Activated T-helper 1 cell treated with anti-CD3 and anti-CD28 coated beads, Interleukin-2, amount 50 U/mL, for 16 hours (primary cell): Measurements from ENCODE around the gene SLC8A1.

Source experiments
- DNase-seq, 2 donors: peaks; one replicate each; pipeline ENCODE4 v3.0.0-alpha.2; 2020; ENCODE audit warnings: low read depth in 1 of 2, low spot score in 1 of 2

SLC8A1 gene

DNA sequence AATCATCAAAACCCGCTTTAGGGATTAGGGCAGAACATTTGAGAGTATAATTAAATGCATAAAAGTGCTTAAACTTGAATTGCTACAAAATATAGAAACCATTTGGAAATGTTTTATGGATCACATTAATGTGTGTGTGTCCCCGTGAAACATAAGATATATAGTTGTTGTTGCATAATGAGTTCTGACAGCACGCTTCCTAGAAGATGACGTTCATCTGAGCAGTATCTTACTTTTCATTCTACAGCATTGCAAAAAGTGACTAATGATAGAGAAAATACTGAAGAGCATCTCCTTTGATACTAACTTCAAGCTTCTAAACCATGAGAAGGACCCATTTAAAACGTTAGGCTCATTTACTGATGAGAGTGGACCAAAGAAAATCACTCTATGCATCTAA is 63.7 kb downstream of the SLC8A1 start:
- DNase-seq = no peak

DNA sequence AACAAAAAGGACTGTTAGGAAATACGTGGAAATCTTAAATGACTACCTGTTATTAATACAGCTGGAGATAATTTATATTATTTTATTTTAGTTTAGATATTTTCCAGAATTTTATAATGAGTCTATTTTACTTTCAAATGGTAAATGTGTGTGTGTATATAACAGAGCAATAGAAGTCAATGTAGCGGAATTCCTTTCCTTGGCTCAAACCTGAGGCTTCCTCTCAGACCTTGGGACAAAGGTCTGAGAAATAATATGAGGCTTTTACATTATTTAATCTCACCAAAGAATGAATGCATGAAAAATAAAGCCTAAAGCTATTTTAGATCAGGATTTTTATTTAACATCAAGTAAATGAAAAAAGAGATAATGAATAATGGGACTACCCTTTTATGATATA is 65.7 kb downstream of the SLC8A1 start:
- no peak for DNase-seq

DNA sequence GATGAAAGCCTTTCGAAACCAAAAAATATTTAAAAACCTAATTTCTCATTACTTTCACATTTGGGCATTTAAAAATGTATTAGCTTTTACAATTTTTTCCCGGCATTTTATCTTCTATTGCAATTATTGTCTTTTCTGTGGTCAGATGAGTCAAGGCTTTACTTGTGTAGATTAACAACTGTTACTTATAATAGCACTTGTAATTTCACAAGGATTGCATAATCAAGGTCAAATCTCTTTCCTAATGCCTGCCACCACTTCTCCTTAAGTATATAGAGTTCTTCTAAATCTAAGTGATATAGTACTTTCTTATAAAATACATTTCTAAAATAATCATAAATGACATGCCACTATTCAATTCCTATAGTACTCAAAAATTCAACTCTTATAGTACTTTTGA is 67.2 kb downstream of the SLC8A1 start:
- DNase-seq = no peak

DNA sequence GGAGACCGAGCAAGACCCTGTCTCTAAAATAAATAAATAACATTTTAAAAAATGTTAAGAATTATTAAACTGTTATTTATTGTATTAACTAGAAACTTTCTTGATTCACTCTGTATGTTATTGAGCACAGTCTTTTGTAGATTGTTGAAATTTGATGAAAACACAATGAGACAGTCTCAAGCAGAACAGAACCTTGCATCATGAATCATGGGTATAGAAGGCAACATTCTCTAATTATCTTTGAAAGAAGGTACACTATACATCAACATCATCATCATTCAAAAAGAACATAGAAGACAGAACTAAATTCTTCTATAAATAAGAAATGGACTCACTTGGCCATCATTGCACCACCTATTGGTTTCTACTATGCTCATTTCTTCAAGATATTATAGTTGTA is 67.7 kb downstream of the SLC8A1 start:
- DNase-seq = no peak

DNA sequence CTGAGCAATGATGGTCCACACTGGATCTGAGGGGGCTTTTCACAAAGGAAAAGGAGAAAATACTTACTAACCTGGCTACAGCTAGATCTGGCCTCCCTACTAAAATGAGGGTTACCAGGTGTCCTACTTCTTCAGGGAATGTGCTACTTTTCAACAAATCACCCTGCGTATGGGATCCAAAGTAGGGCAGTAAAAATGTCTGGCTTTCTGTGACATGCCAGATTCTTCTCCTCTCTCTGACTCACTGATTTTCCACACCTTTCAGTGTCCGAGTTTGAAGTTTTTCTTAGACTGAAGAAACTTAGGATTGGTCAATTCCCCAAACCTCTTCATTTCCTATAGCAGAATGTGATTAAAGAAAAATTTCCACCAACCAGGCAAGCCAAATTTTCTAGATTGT is 71.2 kb downstream of the SLC8A1 start:
- DNase-seq = no peak

DNA sequence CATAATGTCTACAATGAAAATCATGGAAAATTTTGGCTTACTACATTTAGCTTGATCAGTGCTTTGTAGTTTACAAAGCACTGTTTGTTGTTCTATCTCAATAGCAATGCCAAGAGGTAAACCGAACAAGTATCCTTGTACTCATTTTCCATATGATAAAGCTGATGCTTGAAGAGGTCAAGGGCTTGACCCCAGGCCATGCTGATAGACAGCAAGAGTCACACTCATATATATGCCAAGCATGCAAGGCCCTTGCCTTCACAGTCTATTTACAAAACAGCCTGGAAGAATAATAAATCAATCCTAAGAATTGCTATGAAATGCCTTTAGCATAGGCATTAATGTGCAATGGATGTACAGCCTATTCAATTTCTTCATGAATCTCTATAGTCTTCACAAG is 71.8 kb downstream of the SLC8A1 start:
- no peak for DNase-seq

DNA sequence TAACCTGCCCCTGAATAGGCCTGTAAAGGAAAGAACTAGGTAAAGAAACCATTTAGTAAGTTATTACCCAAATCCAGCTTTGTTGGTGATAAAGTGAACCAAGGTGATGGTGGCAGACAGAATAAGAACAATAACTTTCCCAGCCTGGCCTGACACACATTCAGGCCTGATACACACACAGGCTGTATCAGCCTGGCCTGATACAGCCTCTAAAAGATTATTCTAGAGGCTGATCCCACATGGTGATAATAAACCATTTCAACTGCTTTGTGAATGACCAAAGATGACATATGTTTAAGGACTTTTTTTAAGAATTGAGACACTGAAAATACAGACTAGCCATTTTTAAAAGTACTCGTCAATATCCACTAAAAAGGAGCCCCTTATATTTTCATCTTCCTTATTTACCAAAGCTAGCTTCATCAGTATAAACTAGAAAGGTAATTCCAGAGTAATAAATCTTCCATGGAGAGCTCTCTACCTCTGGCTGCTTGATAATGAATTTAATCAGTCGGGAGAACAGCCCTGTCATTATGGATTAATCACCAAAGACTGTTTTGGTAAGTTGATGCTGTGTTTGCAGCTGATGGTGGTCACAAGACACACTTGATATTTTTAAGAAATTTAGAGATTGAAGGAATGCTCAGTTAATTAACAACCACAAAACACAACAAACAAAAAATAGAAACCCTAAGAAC is 77.2 kb downstream of the SLC8A1 start:
- no peak for DNase-seq

DNA sequence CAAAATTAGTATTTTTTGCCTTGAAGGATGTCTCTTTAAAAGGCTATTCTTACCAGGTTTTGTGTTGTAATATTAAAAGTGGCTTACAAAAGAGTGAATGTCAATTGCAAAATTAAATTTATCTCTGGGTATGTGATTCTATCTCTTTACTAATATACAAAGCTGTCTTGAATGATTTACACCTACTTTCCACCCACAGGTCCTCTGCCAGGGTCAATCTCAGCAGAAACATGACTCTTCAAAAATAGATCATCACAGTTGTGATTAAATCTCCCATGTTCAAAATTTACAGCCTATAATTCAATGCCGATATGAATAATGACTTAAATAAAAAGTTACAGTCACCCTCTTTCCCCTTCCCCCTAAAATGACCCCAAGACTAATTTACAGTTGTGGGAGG is 78.8 kb downstream of the SLC8A1 start:
- no peak for DNase-seq

DNA sequence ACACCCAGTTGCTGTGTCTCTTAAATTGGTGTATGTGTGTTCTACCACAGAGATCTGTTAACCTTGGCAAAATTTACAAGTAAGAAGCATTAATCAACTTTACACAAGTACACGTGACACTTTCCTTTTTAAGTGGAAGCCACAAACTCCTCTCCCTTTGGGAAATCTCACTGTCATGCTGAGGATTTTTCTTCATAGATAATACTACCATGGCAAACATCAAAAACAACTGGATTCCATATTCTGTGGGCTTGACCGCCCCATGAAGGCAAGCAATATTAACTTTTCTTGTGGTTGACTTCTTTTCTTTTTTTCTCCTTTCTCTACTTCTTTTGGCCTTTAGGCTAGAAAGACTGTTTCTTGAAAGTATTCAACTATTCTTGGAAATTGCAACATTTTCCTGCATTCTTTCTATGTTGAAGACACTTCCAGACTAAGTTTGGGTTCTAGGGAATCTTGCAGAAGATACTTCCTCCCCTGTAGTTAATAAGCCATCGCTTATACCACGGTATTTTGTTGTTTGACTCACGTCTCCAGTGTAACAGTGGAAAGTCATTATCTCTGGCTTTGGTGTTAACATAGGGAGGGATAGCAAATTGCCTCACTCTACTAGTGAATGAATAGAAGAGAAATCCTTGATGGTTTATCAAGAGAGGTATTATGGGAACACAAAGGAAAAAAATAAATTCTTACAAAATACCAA is 79.5 kb downstream of the SLC8A1 start:
- DNase-seq = no peak

DNA sequence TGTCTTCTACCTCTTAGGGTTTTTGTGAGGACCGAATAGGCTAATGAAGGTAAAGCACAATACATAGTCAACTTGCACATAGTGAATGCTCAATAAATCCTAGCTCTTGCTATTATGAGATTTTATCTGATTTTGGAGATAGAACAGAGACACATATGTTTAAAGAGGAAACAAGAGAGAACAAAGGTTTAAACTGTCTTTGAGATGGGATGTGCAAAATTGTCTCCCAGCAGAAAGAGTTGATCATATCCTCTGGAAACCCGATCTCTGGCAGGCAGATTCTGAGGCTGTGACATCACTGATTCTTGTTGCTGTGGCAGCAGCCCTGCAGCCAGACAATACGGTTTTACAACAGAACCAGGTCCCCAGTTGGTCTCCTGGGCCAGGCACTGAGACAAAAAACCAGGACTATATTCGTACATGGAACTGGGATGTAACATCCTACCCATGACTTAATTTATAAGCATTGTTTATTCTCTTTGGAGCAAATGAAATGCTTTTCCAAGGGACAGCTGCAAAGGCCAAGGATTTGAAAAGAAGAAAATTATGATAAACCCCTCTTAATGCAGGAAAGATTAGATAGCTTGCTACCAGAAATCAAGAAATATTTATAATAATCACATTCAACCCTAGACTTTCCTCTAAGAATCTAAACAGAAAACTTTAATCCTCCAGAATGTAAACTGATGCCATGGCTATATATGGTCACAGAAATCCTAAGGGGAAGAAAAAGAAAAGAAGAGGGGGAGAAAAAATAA is 80.2 kb downstream of the SLC8A1 start:
- DNase-seq = no peak

DNA sequence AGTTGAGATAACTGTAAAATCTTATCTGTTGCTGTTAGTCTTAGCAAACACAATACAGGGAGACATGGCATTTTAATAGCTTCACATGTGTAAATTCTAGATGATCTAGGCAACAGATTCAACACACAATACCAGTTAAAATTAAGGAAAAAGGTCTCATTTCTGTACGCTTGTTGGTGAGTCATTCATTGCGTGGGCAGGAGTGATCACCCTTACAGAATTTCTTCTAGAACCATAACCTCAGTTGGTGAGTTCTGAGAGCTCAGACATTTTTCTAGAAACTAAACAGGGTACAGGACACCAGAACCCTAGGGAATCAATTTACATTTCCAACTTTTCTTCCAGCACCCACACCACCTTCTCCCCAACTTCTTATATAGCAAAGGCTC is 81.9 kb downstream of the SLC8A1 start:
- no peak for DNase-seq

DNA sequence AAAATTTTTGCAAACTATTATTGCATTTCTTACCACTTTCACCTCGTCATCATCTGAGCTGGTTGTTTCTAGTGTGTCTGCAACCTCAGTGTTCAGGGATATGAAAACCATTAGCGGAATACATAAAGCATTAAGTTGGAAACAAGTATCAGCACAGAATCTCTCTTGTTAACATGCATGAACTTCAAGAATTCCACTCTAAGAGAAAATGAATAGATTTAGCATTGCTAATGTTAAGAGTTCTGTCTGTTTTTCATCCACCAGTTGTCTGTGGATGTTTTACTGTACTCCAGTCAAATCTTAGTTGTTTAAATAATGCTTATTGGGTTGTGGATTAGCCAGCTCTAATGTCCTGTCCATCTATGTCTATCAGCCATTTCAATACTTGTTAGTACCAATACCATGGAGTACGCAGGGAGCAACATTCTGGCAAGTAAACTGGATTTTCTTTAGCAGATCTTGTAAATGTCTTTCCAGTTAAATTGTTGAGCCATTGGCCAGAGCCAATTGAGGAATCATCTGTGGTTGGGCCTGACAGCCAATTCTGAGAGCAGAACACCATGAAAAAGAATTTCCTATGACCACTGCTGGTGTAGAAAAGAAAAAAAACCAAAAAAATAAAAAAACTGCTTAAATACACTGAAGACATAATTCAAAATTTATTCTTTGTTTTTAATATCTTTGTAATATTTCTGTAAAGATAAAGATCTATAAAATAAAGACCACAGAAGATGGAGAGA is 82.5 kb downstream of the SLC8A1 start:
- DNase-seq = no peak

DNA sequence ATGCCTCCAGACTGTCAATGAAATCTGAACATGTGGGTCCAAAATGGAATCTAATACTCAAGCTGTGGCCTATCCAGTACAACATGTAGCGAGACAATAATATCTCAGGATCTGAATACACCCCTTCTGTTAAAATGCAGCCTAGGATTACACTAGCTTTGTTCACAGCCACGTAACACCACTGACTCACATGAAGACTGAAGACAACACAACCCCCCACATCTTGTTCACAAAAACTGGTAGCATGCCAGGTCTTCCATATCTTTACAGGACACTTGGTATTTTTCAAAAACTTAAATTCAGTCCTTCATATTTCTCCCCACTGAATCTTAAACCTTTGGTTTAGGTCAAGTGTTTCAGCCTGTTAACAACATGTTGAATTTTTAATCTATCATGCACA is 84.2 kb downstream of the SLC8A1 start:
- DNase-seq = no peak

DNA sequence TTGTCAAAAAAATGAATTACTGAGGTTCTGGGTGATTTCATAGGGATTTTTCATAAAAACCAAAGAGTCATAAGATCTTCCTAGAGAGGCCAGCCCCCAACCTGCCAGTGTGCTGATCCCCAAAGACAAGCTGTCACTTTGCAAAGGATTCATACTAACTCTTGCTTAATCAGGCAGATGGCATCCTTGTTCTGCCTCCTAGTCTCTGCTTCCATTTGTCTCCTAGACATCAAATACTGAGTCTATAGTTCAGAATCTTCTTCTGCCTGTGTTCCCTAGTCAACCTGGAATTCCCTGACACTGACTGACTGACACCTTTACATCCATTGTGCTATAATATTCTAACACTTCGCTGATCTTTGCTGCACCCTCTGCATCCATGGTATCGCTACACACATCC is 84.9 kb downstream of the SLC8A1 start:
- no peak for DNase-seq

DNA sequence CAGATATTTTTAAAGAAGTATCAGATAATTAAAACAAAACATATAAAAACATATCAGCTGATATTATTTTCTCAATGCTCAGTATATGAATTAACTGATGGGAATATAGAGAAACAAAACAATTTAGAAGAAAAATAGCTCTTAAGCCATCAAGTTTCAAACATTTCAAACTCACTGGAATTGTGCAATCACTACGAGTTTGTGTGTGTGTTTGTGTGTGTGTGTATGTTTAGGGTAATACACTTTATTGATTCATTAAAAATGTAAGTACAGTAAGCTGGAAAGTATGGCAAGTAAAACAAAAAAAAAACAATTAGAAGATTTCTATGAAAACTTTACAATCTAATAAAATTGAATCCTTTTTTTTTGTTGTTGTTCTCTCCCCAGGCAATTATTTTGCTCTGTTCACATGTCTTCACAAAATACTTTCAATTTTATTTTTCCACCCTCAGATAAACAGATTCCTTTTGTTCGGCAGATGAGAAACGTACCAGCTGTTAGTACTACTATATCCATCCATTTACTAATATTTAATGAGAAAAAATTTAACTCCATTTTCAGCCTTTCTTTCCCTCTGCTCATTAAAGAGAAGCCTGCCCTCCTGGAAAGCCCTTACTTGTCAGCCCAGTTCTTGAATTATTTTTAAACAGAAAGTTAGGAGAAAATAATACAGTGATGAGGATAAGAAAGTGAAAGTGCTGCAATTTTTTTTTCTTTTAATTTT is 87.6 kb downstream of the SLC8A1 start:
- DNase-seq = no peak

DNA sequence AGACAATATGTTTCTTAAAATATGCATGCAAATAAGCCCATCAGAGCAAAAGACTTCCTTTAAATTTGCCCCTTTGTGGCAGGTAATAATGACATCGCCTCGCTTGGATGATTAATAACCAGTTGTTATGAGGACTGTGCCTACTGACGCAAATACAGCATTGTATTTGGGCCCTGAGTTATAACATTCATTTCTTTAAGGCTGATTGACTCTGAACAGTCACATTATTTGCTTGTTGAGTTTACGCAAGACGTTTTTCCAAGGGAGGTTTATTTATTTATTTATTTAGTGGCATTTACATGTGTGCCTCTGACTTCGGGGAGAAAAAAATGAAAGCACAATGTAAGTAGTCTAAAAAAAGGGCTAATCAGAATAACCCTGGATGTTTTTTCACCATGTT is 88.3 kb downstream of the SLC8A1 start:
- DNase-seq = no peak

DNA sequence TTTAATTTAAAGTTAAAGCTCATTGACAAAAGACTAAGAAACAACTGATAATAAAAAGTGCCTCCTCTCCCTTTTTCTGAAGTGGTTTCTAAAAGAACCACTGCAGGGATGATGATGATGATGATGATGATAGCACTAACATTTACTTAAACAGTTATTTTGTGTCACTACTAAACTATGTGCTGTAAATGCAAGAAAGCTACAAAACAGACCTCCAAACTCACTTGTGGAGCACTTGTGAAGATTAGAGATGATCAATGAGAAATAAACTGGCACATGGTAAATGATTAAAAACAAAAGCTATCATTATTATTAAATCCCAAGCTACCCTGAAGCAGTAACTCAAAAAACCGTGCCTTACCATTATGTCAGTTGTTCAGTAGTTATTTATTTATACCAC is 88.7 kb downstream of the SLC8A1 start:
- DNase-seq = no peak

DNA sequence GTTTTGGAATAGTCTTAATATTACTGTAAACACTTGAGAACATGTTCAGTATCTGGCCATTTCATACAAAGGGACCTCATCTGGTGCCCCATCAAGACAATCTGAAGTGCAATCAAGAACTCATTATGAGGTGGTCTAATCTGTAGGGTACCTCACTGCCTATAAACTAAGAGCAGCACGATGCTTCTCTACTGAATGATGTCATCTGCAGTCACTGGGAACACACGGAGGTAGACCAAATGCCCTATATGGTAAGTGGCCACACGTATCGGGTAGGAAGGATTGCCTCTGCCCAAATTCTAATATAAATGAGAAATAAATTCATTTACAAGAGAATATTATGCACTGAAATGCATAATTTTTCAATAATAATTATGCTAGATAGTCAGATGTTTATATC is 90.4 kb downstream of the SLC8A1 start:
- no peak for DNase-seq

DNA sequence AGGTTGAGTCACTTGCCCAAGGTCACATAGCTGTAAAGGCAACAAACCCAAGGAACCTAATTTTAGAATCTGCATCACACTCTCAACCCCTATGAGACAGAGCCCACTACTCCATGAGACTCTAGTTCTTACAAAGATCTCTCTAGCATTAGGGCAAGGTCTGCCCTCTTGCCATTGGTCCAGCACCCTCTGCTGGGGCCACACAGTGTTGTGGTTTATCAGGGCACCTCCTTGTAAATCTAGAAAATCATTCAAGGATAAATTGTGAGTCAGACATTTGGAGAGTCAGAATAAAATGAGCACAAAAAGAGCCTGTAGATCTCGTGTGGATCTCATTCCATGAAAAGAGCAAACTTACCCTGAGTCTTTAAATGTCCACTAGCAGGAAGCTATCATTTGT is 91.2 kb downstream of the SLC8A1 start:
- DNase-seq = no peak

DNA sequence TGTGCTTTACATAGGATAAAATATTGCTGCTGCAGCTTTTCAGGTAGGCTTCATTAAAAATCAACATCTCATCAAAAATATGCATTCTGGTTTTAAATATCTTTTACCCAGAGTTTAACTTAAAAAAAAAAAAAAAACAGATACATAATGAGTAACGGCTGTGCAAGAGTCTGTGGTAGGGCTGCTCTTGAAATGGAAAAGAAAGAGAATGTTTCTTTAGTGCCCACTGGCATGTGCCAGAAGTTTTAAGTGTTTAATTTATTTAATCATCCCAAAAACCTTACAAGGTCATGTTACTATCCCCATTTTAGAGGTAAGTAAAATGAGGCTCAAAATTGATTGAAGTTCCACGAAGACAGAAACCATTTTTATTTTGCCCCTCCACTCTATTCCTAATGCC is 92.1 kb downstream of the SLC8A1 start:
- no peak for DNase-seq

DNA sequence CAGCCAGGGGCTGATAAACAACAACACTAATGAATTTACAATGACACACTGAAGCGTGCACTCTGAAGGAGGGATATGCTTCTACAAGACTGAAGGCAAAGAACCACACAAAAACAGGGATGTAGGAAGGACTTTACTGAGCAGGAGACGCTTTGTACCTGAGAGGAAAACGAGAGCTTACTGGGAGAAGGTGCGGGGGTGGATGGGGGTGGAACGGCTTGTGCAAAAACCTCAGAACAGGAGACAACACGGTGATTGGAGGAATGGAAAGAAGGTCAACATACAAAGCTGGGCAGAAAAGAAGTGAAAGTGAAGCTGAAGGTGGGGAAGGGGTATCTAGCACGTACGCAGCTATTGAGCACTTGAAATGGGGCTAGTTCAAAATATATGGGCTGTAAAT is 93.1 kb downstream of the SLC8A1 start:
- no peak for DNase-seq
